AG04449 (cell line): ENCODE results near the gene KCNK15.

Source experiments
- CTCF ChIA-PET: fragments of 350-600 bp; formaldehyde crosslinking; extraction: SDS; loops from one replicate; lab custom pipeline; 2021; ENCODE audit warnings: antibody characterized with exemption; lab: Yijun Ruan, JAX
- POLR2A ChIA-PET: fragments of 400-600, 350-600 bp; formaldehyde crosslinking; extraction: SDS; loops from one replicate; lab custom pipeline; 2020; ENCODE audit warnings: antibody characterized with exemption, inconsistent platforms; lab: Yijun Ruan, JAX
- DNase-seq: peaks from one replicate; pipeline ENCODE4 v3.0.0-alpha.2; 2010; ENCODE audit warnings: low read depth, low spot score
- H3K4me3 ChIP-seq: 2 replicates; pipeline ENCODE4 v1.5.1; 2011; ENCODE audit warnings: low read depth, mild to moderate bottlenecking, control low read depth, low read length
- TF ChIP-seq, protein P1 (sequence below): IDR thresholded peaks from one replicate; pipeline ENCODE4 v1.5.1; 2011; ENCODE audit warnings: mild to moderate bottlenecking, moderate library complexity, low read length, control low read depth, inconsistent platforms; ENCODE audit not compliant: insufficient read depth; ENCODE audit errors: missing control alignments

KCNK15 gene

DNA sequence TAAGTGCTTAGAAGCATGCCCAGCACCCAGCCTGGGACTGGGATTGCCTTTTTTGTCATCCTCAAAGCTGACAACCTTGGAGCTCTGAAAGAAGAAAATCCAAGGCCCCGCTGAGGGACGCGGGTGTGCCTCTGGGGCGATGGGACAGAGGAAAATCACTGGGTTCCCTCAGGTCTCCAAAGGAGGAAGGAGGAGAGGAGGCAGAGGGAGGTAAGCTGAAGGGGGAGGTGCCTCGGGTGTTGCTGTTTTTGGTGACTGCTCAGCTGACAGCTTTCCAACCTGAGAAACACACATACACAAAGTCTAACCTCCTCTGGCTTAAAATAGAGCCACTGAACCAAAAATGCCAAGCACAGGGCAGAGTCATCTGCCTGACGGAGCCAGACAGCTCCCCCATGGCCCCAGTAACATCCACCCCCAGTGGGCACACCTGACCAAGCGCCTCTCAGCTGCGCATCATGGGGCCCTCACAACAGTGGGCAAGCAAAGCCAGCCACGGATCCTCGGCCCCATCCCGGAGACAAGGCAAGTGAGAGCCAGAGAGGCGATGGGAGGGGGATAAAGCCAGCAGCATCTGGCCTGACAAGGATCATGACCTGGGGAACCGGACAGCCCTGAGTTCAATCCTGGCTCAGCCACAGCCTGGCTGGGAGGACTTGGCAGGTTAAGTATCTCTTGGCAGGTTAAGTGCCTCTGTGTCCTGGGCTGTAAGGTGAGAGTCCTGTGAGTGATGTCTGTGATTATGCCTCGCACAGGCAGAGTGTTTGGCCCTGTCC is 3.2 kb upstream of the KCNK15 start:
- ChIA-PET POLR2A (no interaction called here), CTCF (interaction anchor here (0.6 to 15.2 kb wide), 5 partner anchors 9 to 126 kb away, joined by 3 to 169 read pairs (median 5); no protein-coding TSS in a partner anchor)
- H3K4me3 ChIP-seq = no peak overlapping the region
- no peak for DNase-seq
- TF ChIP-seq, protein P1, sequence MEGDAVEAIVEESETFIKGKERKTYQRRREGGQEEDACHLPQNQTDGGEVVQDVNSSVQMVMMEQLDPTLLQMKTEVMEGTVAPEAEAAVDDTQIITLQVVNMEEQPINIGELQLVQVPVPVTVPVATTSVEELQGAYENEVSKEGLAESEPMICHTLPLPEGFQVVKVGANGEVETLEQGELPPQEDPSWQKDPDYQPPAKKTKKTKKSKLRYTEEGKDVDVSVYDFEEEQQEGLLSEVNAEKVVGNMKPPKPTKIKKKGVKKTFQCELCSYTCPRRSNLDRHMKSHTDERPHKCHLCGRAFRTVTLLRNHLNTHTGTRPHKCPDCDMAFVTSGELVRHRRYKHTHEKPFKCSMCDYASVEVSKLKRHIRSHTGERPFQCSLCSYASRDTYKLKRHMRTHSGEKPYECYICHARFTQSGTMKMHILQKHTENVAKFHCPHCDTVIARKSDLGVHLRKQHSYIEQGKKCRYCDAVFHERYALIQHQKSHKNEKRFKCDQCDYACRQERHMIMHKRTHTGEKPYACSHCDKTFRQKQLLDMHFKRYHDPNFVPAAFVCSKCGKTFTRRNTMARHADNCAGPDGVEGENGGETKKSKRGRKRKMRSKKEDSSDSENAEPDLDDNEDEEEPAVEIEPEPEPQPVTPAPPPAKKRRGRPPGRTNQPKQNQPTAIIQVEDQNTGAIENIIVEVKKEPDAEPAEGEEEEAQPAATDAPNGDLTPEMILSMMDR = no peak

DNA sequence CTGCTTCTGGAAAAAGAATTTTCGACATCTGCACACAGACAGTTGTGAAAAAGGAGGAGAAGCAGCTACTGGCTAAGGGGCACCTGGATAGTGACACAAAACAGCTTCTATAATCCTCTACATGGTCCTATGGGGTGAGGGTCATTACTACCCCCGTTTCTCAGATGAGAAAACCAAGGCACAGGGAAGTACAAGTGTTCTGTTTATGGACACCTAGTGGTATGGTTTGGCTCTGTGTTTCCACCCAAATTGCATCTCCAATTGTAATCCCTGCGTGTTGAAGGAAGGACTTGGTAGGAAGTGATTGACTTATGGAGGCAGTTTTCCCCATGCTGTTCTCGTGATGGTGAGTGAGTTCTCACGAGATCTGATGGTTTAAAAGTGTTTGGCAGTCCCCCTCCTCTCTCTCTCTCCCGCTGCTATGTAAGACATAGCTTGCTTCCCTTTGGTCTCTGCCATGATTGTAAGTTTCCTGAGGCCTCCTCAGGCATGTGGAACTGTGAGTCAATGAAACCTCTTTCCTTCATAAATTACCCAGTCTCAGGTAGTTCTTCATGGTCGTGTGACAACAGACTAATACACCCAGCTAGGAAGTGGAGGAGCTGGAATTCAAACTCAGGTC is 2.5 kb upstream of the KCNK15 start:
- H3K4me3 ChIP-seq = no peak overlapping the region
- ChIA-PET CTCF (interaction anchor here (1.2 to 15.2 kb wide), 4 partner anchors 8 to 125 kb away, joined by 5 to 169 read pairs (median 74); no protein-coding TSS in a partner anchor), POLR2A (no interaction called here)
- TF ChIP-seq, protein P1 = no peak
- DNase-seq = no peak

DNA sequence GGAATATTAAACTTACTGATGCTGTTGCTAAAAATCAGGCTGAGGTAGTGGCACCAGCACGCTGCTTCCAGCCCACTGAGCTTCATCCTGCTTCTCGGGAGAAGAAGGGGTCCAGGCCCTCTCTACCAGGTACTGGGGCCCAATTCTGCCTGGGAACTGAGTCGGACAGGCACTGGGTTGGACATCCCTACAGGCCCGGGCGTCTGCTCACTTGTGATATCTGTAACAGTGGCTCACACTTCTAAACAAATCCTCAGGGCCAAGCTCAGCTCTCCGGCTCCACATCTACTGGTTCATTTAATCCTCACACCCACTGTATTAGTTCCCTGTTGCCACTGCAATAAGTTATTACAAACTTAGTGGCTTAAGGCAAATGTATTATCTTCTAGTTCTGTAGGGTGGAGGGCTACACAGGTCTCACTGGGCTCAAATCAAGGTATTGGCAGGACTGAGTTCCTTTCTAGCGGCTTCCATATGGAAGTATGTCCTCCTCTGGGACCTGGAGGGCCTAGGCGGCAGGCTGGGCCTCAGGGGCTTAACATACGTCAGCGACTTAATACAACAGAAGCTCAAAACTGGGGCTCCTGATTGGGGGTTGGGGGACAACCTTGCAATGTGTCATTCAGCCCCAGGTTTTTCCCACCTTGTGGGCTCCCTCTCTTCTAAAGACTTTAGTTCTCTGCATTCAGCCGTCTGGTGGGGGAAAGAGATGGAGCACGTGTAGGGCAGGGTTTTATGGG is 1.6 kb upstream of the KCNK15 start:
- DNase-seq = no peak
- CTCF ChIA-PET = interaction anchor here (0.8 to 15.2 kb wide), 4 partner anchors 9 to 529 kb away, joined by 3 to 169 read pairs (median 74); no protein-coding TSS in a partner anchor
- POLR2A ChIA-PET = no interaction called here
- H3K4me3 ChIP-seq = no peak overlapping the region
- TF ChIP-seq, protein P1 = no peak

DNA sequence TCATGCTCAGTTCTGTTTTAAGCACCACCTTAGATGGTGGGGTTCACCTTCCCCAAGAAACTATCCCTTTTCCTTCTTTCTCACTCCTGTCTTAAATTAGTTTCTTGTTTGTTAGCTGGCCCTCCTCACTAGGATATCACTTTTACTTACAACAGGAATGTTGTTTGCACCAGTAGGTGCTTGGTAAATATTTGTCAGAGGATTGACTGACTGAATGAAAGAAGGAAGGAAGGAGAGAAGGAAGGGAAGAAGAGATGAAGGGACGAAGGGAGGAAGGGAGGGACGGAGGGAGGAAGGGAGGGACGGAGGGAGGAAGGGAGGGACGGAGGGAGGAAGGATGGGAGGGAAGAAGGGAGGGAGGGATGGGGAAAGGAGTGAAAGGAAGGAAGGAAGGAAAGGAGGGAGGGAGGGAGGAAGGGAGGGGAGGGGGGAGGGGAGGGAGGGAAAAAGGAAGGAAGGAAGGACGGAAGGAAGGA is 505 bp upstream of the KCNK15 start:
- POLR2A ChIA-PET = no interaction called here
- no peak for DNase-seq
- CTCF ChIA-PET = interaction anchor here (0.8 to 15.2 kb wide), 4 partner anchors 61 to 530 kb away, joined by 3 to 169 read pairs (median 72); no protein-coding TSS in a partner anchor
- TF ChIP-seq, protein P1 = no peak
- H3K4me3 ChIP-seq = no peak overlapping the region; the same call in 1 of the 2 replicates

DNA sequence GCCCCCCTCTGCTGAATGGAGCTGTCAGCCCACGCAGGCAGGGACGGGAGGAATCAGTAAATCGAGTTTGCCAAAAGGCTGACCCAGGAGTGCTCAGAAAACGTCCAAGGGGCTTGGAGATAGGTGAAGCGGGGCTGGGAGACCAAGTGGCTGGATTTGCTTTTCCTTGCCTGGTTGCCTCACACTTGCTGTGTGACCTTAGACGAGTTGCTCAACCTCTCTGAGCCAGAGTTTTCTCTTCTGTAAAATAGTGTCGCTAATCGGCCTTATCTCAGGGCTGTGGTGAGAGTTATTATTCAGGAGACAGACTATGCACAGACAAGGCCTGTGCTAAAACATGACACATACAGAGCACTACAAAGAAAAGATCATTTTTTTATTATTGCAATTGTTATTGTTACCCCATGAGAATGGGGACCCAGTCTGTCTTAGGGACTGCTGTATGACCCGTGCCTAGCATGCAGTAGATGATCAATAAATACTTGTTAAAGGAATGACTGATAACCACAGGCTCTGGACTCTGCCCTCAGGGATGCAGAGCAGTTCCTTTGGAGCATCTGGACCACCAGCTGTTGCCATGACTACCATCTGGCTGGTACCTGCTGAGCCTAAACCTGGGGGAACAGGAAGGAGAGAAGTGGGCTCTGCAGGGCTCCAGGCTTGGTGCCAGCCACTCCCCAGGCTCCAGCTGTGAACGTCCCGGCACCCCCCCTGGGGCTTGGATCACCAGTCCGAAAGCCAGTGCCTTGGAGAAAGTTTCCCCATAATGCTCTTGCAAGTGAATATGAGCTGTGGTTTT is 901 bp downstream of the KCNK15 start:
- peak overlapping the region; percentile 50 for H3K4me3 ChIP-seq
- POLR2A ChIA-PET = no interaction called here
- CTCF ChIA-PET = interaction anchor here (0.7 to 15.2 kb wide), 36 partner anchors 8 to 566 kb away, joined by 3 to 169 read pairs (median 4); partner anchors contain the start of gene YWHAB
- DNase-seq = no peak
- TF ChIP-seq, protein P1 = no peak
